A673 (cell line): ENCODE measurements around the gene ZNF358.

ENCODE experiments used
- EZH2 ChIP-seq: fragments of 200-600 bp; sonication (generic); IDR thresholded peaks from 2 replicates; pipeline ENCODE4 v1.6.1; 2017; ENCODE audit warnings: borderline replicate concordance, low read depth, mild to moderate bottlenecking, mixed read lengths, antibody characterized with exemption, low read length; ENCODE audit not compliant: poor library complexity, severe bottlenecking
- TF ChIP-seq, protein P1 (sequence below): fragments of 300-800, 200-600 bp; sonication (generic); conservative IDR thresholded peaks from 2 replicates; pipeline ENCODE4 v1.5.1; 2017; ENCODE audit warnings: low read depth, mild to moderate bottlenecking, antibody characterized with exemption, low read length, moderate library complexity, mixed read lengths

DNA sequence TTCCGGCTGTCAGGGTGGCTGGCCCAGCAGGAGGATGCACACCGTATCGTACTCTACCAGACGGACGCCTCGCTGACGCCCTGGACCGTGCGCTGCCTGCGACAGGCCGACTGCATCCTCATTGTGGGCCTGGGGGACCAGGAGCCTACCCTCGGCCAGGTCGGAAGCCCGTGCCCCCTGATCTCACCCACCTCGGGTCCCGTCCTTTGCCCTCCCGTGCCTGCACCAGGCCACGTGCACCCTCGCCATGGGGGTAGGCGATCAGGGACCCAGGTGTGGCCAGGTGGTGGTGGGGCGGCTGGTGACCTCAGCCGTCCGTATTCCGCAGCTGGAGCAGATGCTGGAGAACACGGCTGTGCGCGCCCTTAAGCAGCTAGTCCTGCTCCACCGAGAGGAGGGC, 38.7 kb downstream of the ZNF358 start:
- TF ChIP-seq, protein P1, sequence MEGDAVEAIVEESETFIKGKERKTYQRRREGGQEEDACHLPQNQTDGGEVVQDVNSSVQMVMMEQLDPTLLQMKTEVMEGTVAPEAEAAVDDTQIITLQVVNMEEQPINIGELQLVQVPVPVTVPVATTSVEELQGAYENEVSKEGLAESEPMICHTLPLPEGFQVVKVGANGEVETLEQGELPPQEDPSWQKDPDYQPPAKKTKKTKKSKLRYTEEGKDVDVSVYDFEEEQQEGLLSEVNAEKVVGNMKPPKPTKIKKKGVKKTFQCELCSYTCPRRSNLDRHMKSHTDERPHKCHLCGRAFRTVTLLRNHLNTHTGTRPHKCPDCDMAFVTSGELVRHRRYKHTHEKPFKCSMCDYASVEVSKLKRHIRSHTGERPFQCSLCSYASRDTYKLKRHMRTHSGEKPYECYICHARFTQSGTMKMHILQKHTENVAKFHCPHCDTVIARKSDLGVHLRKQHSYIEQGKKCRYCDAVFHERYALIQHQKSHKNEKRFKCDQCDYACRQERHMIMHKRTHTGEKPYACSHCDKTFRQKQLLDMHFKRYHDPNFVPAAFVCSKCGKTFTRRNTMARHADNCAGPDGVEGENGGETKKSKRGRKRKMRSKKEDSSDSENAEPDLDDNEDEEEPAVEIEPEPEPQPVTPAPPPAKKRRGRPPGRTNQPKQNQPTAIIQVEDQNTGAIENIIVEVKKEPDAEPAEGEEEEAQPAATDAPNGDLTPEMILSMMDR = no peak
- no peak for TF ChIP-seq EZH2
